AG04450 (cell line): Measurements from ENCODE around the gene CCDC93. TPM values are rescaled to one million over a fixed set of nuclear protein-coding genes. Genes with fewer than 3 reads are reported as not detected.

Experiments
- CTCF ChIA-PET: fragments of 300-600, 350-600 bp; formaldehyde crosslinking; extraction: SDS; loops from one replicate; lab custom pipeline; 2022; ENCODE audit warnings: antibody characterized with exemption, inconsistent platforms; lab: Charles Lee
- POLR2A ChIA-PET: fragments of 350-600 bp; formaldehyde crosslinking; extraction: SDS; loops from one replicate; lab custom pipeline; 2021; ENCODE audit warnings: antibody characterized with exemption, inconsistent platforms; lab: Yijun Ruan, JAX
- DNase-seq: peaks from one replicate; pipeline ENCODE4 v3.0.0-alpha.2; 2011; ENCODE audit warnings: low read depth, low spot score
- H3K27ac ChIP-seq: one replicate; pipeline ENCODE4 v1.5.1; 2012; ENCODE audit warnings: low read depth, low read length, control low read depth
- H3K27me3 ChIP-seq: one replicate; pipeline ENCODE4 v1.6.0; 2012; ENCODE audit warnings: low read length; ENCODE audit not compliant: control insufficient read depth, insufficient read depth
- H3K4me3 ChIP-seq: 2 replicates; pipeline ENCODE4 v1.5.1; 2011; ENCODE audit warnings: mild to moderate bottlenecking, low read depth, low read length, control low read depth
- H3K9me3 ChIP-seq: 2 replicates; pipeline ENCODE4 v1.5.1; 2012; ENCODE audit warnings: low read length; ENCODE audit not compliant: control insufficient read depth, insufficient read depth
- CTCF ChIP-seq: IDR thresholded peaks from 2 replicates; pipeline ENCODE4 v1.5.1; 2011; ENCODE audit warnings: low read depth, low read length, control low read depth, inconsistent platforms
- polyA plus RNA-seq: library from polyadenylated mRNA; depleted of rRNA; stranded (reverse); fragments of >200 nt; gene quantifications from 2 replicates; pipeline ENCODE4 v1.2.3, GENCODE V29; 2011

Gene CCDC93
- polyA plus RNA-seq, 1 experiment, result 19.9 TPM

DNA sequence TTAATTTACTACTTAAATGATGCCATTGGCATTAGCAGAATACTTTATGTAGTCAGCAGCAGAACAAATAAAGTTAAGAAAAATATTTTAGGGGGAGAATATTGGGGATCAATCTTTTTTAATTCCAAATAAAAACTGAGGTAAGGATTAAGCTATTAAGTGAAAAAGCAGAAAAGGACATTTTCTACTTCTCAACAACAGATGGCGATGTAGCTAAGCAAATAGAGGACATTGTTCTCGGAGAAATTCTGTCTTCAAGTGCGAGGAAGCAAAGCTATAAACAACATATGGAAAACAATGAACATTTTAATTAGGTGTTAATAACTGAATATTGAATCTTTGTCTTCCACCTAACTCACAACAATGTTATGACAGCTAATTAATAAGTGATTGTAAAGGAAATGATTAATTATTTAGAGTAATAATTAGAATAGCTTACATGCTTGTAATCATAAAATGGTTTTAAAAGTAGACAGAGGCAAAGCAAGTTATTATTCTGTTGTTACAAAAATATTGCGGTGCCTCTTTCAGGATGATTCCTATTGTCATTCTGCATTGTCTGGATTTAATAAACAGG, 32.9 kb upstream of the CCDC93 start:
- no peak overlapping the region for H3K4me3 ChIP-seq
- TF ChIP-seq CTCF, result peak; percentile 67
- no peak for DNase-seq

DNA sequence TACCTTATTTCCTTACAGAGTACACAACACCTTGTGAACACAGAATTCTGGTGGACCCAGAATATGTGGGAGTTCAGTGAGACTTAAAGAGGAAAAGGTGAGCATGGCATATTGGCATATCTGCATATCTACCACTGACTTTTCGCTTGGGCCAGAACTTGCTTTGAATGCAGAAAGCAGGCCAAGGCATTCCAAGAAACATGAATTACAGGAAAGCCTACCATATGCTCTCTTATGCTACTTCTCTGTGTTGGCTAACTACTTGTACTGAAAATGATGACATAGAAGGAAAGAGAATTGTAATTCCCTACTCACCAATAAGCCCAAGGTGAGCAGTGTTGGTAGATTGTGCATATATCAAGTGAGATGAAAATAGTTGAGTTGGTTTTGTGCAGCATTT, 31.4 kb upstream of the CCDC93 start:
- CTCF ChIA-PET, result interaction anchor here (0.6 to 4.5 kb wide), 8 partner anchors 12 to 810 kb away, joined by 3 to 65 read pairs (median 18); no protein-coding TSS in a partner anchor
- TF ChIP-seq CTCF, result no peak
- H3K9me3 ChIP-seq, result no peaks in the 10 kb centered on the region
- H3K4me3 ChIP-seq, result no peak overlapping the region
- no peaks in the 10 kb centered on the region for H3K27me3 ChIP-seq
- H3K27ac ChIP-seq, result no peak overlapping the region
- no peak for DNase-seq
- POLR2A ChIA-PET, result no interaction called here

More for the DNA sequence above, 32.9 kb upstream of the CCDC93 start:
- H3K27me3 ChIP-seq, result no peaks in the 10 kb centered on the region
- no peak overlapping the region for H3K27ac ChIP-seq
- CTCF ChIA-PET, result interaction anchor here (0.6 to 4.5 kb wide), 44 partner anchors 8 to 819 kb away, joined by 3 to 65 read pairs (median 4); partner anchors contain the start of gene DDX18
- POLR2A ChIA-PET, result no interaction called here
- H3K9me3 ChIP-seq, result no peaks in the 10 kb centered on the region

DNA sequence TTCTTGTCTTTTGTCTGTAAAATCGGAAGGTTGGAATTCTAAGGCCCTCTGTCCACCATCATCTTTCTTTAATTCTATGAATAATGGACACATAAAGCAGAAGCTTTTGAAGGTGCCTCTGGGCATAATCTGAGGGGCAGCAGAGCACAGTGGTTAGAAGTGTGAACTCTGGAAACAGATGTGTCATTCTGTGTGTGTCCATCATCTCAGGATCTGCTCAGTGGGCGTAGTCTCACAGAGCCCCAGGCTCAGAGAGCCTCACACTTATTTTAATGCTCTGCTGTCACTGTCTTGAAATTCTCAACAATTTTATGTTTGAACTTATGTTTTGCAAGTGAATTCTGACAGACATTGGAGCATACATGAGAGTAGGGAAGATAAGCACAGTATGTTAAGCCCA, 31.0 kb upstream of the CCDC93 start:
- CTCF ChIA-PET, result interaction anchor here (2.6 kb wide), 1 partner anchor 13 kb away, joined by 10 read pairs; no protein-coding TSS in a partner anchor

DNA sequence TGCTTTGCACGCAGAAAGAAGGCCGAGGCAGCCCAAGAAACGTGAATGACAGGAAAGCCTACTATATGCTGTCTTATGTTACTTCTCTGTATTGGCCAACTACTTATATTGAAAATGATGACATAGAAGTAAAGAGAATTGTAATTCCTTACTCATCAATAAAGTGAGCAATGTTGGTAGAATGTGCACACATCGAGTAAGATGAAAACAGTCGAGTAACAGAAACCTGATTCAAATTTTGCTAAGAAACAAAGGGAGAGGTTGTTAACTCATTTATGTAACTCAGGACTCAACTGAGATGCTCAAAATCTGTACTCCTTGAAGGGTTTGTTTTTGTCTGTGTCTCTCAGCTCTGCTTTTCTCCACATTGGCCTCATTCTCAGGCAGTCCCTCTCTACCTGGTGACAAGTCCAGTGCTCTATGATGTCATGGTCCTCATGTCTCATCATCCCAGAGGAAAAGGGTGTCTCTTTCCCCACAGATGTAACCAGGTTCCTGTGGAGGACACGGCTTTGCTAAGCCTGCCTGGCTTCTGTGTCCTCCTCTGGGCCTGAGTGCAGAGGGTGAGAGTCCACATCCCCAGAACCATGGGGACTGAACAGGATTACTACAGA, 30.3 kb upstream of the CCDC93 start:
- Histone ChIP-seq H3K27me3 (peaks cover 3% of the 10 kb centered on the region), H3K4me3 (no peak overlapping the region), H3K9me3 (no peaks in the 10 kb centered on the region), H3K27ac (no peak overlapping the region)
- ChIA-PET POLR2A (no interaction called here), CTCF (interaction anchor here (2.6 kb wide), 1 partner anchor 12 kb away, joined by 10 read pairs; no protein-coding TSS in a partner anchor)
- no peak for TF ChIP-seq CTCF
- DNase-seq, result no peak

More for the DNA sequence above, 31.0 kb upstream of the CCDC93 start:
- Histone ChIP-seq H3K4me3 (no peak overlapping the region), H3K27ac (no peak overlapping the region), H3K27me3 (no peaks in the 10 kb centered on the region), H3K9me3 (no peaks in the 10 kb centered on the region)
- DNase-seq, result no peak
- POLR2A ChIA-PET, result no interaction called here
- TF ChIP-seq CTCF, result no peak

GRCh38 chr2:118040891-118041290, 27.0 kb upstream of the CCDC93 start:
- Histone ChIP-seq H3K9me3 (no peaks in the 10 kb centered on the region), H3K27ac (no peak overlapping the region), H3K27me3 (peaks cover 3% of the 10 kb centered on the region), H3K4me3 (no peak overlapping the region)
- ChIA-PET POLR2A (no interaction called here), CTCF (interaction anchor here (0.6 to 1.6 kb wide), 4 partner anchors 8 to 226 kb away, joined by 3 to 4 read pairs (median 4); partner anchors contain the start of gene DDX18)
- no peak for TF ChIP-seq CTCF
- DNase-seq, result no peak
